Measurements from ENCODE around the gene MLEC. TPM values are rescaled to one million over a fixed set of nuclear protein-coding genes. Genes with fewer than 3 reads are reported as not detected.

Gene MLEC
- total and polyA plus RNA-seq, 2 donors (not counting 1 experiment from before 2014, with no cell fraction given) = 56.4 to 120 TPM

- Histone ChIP-seq H4K20me1 (ENCODE audit: control insufficient read depth, extremely low read depth, insufficient read depth, low read length) (no peaks in the 10 kb centered on the region), H3K79me2 (ENCODE audit: control insufficient read depth, insufficient read depth, low read length) (no peaks in the 10 kb centered on the region), H3K4me1 (ENCODE audit: control insufficient read depth, extremely low read depth, insufficient read depth, low read length) (no peaks in the 10 kb centered on the region), H2AFZ (ENCODE audit: low read length) (no peak overlapping the region), H3K4me3 (replicated peaks in 1 of 4; ENCODE audit: control extremely low read depth in 1 of 4, insufficient read depth in 1 of 4, low read depth in 3 of 4, low read length in 4 of 4) (no peak overlapping the region), H3K9me3 (ENCODE audit: control insufficient read depth, insufficient read depth, low read depth, low read length) (no peaks in the 10 kb centered on the region), H3K27me3 (ENCODE audit: control insufficient read depth, insufficient read depth, low read length) (peaks cover 4% of the 10 kb centered on the region), H3K27ac (ENCODE audit: insufficient read depth, low read length) (no peak overlapping the region), H3K9ac (ENCODE audit: insufficient read depth, low read length) (no peak overlapping the region), H3K36me3 (ENCODE audit: control insufficient read depth, insufficient read depth, low read length) (no peaks in the 10 kb centered on the region), H3K4me2 (ENCODE audit: extremely low read depth, insufficient read depth, low read length) (no peak overlapping the region)
- TF ChIP-seq EZH2 (IDR thresholded peaks at IDR 0.05; ENCODE audit: low read length, missing control alignments) (no peak), CTCF (conservative IDR thresholded peaks at IDR 0.05 in 1 of 2, IDR thresholded peaks at IDR 0.05 in 1 of 2; ENCODE audit: low read depth in 1 of 2, low read length in 2 of 2) (no peak)
- DNase-seq (ENCODE audit: low read depth in 2 of 2) = no peak
These were observed 20.2 kb upstream of the MLEC start for GRCh38 chr12:120666571-120667390.

DNA sequence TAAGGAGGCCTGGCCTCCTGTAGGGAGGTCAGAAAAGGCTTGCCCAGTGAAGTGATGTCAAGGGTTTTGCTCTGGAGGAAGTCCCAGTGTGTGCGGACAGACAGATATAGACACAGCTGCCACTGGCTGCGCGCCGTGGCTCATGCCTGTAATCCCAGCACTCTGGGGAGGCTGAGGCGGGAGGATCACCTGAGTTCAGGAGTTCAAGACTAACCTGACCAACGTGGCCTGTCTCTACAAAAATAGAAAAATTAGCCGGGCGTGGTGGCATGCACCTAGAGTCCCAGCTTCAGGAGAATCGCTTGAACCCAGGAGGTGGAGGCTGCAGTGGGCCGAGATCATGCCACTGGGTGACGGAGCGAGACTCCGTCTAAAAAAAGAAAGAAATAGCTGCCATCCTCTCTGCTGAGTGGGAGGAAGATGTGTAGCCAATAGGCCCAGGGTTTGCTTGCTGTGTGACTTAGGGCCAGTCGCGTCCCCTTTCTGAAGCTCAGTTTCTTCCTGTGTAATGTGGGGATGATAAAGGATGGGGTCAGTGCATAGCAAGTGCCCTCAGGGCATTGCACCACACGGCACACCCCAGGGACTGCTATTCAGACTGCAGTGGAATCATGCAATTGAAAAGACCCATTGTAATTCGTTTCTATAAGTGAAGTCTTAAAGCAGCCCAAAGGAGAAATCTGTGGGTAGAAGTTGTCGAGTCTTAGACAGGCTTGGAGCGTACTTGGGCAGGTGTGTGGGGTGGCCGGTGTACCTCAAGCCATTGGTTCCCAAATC is 18.7 kb upstream of the MLEC start:
- TF ChIP-seq EZH2 (IDR thresholded peaks at IDR 0.05; ENCODE audit: low read length, missing control alignments) (no peak), CTCF (conservative IDR thresholded peaks at IDR 0.05 in 1 of 2, IDR thresholded peaks at IDR 0.05 in 1 of 2; ENCODE audit: low read depth in 1 of 2, low read length in 2 of 2) (no peak)
- Histone ChIP-seq H3K27me3 (ENCODE audit: control insufficient read depth, insufficient read depth, low read length) (peaks cover 4% of the 10 kb centered on the region), H3K27ac (ENCODE audit: insufficient read depth, low read length) (no peak overlapping the region), H3K4me1 (ENCODE audit: control insufficient read depth, extremely low read depth, insufficient read depth, low read length) (no peaks in the 10 kb centered on the region), H3K36me3 (ENCODE audit: control insufficient read depth, insufficient read depth, low read length) (no peaks in the 10 kb centered on the region), H3K9ac (ENCODE audit: insufficient read depth, low read length) (no peak overlapping the region), H3K4me2 (ENCODE audit: extremely low read depth, insufficient read depth, low read length) (no peak overlapping the region), H4K20me1 (ENCODE audit: control insufficient read depth, extremely low read depth, insufficient read depth, low read length) (no peaks in the 10 kb centered on the region), H3K9me3 (ENCODE audit: control insufficient read depth, insufficient read depth, low read depth, low read length) (no peaks in the 10 kb centered on the region), H3K79me2 (ENCODE audit: control insufficient read depth, insufficient read depth, low read length) (no peaks in the 10 kb centered on the region), H3K4me3 (replicated peaks in 1 of 4; ENCODE audit: control extremely low read depth in 1 of 4, insufficient read depth in 1 of 4, low read depth in 3 of 4, low read length in 4 of 4) (no peak overlapping the region), H2AFZ (ENCODE audit: low read length) (no peak overlapping the region)
- DNase-seq (ENCODE audit: low read depth in 2 of 2) = no peak
